DND-41 (cell line): Measurements from ENCODE around the gene PTCSC3.

ENCODE experiments used
- CTCF ChIP-seq: IDR thresholded peaks from 2 replicates; pipeline ENCODE4 v1.5.1; 2012; ENCODE audit warnings: borderline replicate concordance, low read length, moderate library complexity, mild to moderate bottlenecking; ENCODE audit not compliant: poor library complexity, severe bottlenecking; ENCODE audit errors: extremely low read depth
- EZH2 ChIP-seq: IDR thresholded peaks from 3 replicates; pipeline ENCODE4 v1.6.1; 2012; ENCODE audit warnings: borderline replicate concordance, low read depth, mild to moderate bottlenecking, moderate library complexity, low read length, inconsistent platforms; ENCODE audit not compliant: severe bottlenecking

- TF ChIP-seq EZH2 (no peak), CTCF (no peak)
Observed at GRCh38 chr14:36208690-36209278, 32.3 kb upstream of the PTCSC3 start.
